Stimulated activated CD4-positive, alpha-beta T cell treated with anti-CD3 and anti-CD28 coated beads, Interleukin-2, amount 100 ng/mL, for 4 hours (primary cell): ENCODE data around the gene HOMER3.
"Not testable (repeated sequence)": the region's sequence is repeated elsewhere in the genome, so short reads cannot be mapped to it uniquely, and the experiment has no call there.

Source experiments
- DNase-seq: peaks from one replicate; pipeline ENCODE4 v3.0.0-alpha.2; 2020; ENCODE audit warnings: low read depth

Gene HOMER3

GRCh38 chr19:18952364-18953003 lies 11.5 kb upstream of the HOMER3 start:
- not testable (repeated sequence) for DNase-seq

- DNase-seq, result no peak
These were observed 10.8 kb upstream of the HOMER3 start for GRCh38 chr19:18951721-18952281.

- DNase-seq, result no peak
These were observed 8.8 kb upstream of the HOMER3 start for GRCh38 chr19:18949858-18950257.

- no peak for DNase-seq
These were observed 7.9 kb upstream of the HOMER3 start for GRCh38 chr19:18948976-18949356.

- DNase-seq, result no peak
These were observed 7.3 kb upstream of the HOMER3 start for GRCh38 chr19:18948075-18948975.

- DNase-seq, result no peak
These were observed 5.9 kb upstream of the HOMER3 start for GRCh38 chr19:18946918-18947317.

GRCh38 chr19:18946335-18946734 lies 5.3 kb upstream of the HOMER3 start:
- no peak for DNase-seq

GRCh38 chr19:18945297-18945696 lies 4.3 kb upstream of the HOMER3 start:
- no peak for DNase-seq

GRCh38 chr19:18943465-18943864 lies 2.4 kb upstream of the HOMER3 start:
- no peak for DNase-seq

GRCh38 chr19:18942692-18943091 lies 1.7 kb upstream of the HOMER3 start:
- DNase-seq, result no peak

GRCh38 chr19:18941628-18942354 lies 774 bp upstream of the HOMER3 start:
- DNase-seq, result no peak

- DNase-seq, result no peak
These were observed 872 bp downstream of the HOMER3 start for GRCh38 chr19:18939922-18940768.

GRCh38 chr19:18939163-18939562 lies 1.9 kb downstream of the HOMER3 start:
- no peak for DNase-seq

- no peak for DNase-seq
These were observed 7.7 kb downstream of the HOMER3 start for GRCh38 chr19:18933297-18933696.

- peak; percentile 75 for DNase-seq
These were observed 8.7 kb downstream of the HOMER3 start for GRCh38 chr19:18932216-18932841.

GRCh38 chr19:18931316-18932162 lies 9.5 kb downstream of the HOMER3 start:
- no peak for DNase-seq

- DNase-seq, result no peak
These were observed 11.7 kb downstream of the HOMER3 start for GRCh38 chr19:18929311-18929710.

- no peak for DNase-seq
These were observed 12.8 kb downstream of the HOMER3 start for GRCh38 chr19:18928018-18928805.

GRCh38 chr19:18924684-18925213 lies 16.3 kb downstream of the HOMER3 start:
- DNase-seq, result no peak
